CD4-positive, alpha-beta T cell treated with Interleukin-1 beta for 1 hour (primary cell): ENCODE results near the gene LRP11.
"Not testable (repeated sequence)": the region's sequence is repeated elsewhere in the genome, so short reads cannot be mapped to it uniquely, and the experiment has no call there.

Source experiments
- DNase-seq, 2 donors: peaks; one replicate each; pipeline ENCODE4 v3.0.0-alpha.2; 2020 to 2022

The LRP11 gene

DNA sequence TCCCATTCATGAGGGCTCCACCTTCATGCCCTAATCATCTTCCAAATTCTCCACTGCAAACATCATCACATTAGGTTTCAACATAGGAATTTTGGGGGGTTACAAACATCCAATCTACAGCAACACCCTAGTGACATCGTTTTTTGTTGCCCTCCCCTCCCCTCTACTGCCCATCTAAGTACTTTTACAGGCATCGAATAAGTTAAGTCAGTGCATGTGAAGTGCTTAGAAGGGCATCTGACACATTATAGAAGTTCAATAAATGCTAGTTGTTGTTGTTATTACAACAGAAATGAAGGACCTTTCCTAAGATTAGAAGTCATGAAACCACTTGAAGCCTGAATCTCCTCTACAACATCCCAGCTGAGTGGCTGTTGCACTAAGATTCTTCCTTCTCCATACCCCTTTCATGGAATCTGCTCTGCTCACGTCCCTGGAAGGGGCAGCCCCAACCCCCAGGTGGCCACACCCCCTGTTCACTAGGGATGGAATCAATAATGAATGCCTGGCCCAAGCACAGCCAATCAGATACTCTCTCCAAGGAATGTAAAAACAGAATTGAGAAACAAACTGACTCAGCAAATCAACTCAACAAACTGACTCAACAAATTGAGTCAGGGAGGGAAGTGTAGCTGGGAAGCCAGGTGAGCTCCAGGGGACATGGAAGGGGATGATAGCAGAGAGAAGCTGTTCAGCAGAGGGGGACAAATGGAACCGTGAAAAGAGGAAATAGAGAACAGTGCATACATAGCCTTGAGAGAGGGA lies 3.9 kb upstream of the LRP11 start:
- no peak for DNase-seq

DNA sequence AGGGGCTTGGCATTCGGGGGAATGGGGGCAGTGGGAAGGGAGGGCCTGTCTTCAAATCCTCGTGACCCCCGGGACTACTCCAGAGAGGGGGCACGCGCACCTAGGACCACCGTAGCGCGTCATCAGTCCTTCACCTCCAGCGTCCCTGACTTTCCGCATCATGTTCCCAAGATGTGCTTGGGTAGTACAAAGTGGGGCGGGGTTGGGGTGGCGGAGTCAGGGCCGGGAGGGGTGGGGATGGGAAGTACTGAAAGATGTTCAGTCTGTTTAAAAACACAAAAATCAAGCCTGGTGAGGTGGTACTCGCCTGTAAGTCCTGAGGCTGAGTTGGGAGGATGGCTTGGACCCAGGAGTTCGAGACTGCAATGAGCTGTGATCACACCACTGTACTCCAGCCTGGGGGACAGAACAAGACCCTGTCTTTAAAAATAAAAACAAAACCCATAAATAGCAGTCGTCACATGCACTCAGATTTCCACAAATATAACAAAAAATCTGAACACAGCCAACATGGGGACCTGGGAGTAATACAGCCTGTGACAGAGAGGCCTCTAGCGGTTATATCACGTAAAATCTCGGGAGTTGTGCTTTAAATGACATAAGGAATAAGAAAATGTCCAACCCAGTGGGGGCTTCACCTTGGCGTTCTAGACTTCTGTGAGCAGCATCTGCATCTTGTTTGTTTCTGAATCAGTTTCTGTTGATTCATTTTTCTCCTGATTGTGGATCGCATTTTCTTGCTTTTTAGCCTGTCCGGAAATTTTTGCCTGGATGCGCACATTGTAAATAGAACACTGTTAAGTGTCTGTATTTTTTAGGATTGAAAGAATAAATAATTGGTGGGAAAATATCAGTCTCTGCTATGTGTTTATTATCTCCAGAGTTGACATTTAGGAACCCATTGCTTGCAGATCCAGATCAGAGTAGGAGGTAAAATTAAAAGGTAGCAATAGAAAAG lies 698 bp upstream of the LRP11 start:
- DNase-seq = peak; percentile 23 to 60

DNA sequence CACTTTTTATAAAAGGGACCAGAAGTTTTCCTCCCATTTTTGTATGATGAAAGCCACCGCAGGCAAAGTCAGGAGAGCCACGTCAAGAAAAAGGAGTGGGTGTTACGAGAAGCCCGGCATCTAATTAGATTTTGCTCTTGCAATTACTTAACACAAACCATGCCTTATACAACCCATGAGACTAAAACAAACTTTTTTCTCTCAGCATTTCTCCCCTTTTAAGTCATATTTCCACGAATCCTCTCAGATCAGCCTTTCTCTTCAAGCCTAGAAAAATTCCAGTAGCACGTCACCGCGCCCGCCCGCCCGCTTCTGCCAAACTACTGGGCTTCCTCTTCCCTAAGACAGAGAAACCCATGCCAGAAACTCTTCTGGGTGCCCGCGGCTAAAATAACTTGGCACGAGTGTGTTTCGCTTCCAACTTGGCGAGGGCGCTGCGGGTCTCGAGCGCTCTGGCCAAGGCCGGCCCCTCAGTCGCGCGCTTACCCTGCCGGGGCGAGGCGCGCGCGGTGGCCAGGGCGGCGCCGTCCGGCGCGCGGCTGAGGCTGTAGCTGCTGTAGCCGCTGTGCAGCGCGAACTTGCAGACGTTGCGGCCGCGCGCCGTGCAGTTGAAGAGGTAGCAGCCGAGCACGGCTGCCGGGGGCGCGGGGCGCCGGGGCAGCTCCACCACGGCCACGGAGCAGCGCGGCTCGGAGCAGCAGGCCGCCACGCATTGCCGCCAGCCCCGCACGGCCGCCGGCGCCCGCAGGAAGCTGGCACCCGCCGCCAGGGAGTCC lies 1.0 kb downstream of the LRP11 start:
- peak in 1 of 2 donors; percentile 14 for DNase-seq

DNA sequence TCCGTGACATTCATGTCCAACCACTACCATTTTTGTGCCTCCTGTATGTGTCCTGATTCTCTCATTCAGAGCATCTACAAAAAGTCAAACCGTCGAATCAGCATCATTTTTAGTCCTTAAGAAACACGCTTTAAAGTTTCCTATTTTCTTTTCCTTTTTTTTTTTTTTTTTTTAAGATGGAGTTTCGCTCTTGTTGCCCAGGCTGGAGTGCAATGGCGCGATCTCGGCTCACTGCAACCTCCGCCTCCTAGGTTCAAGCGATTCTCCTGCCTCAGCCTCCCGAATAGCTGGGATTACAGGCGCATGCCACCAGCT lies 1.8 kb downstream of the LRP11 start:
- not testable (repeated sequence) for DNase-seq

DNA sequence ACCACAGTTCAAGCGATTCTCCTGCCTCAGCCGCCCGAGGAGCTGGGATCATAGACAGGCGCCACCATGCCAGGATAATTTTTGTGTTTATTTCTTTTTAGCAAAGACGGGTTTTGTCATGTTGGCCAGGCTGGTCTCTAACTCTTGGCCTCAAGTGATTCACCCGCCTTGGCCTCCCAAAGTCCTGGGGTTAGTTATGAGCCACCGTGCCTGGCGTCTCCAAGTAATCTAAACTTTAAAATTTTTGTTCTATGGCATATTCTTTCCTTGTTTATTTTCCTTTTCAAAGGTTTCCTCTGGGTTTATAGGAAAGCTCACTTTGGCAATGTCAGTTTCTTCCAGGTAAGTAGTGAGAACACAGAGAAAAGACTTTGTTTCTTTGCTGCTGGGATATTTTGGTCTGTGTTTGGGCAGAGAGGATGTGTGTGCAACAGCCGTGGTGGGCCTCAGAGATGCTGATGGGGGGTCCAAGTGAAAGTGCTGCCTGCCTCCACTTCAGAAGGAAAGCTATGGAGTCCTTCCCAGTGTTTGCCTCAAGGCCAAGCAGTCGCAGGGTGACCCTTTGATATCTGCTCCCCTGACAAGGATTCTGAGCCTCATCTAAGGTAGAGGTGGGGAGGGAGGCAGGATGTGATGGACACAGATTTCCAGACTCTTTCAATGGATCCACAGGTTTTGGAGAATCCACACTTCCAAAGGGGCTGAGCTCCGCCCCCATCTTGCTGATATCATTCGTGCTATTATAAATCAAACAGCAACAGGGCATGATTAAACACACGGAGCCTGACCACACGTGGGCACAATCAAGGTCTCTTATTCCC lies 2.3 kb downstream of the LRP11 start:
- no peak for DNase-seq

DNA sequence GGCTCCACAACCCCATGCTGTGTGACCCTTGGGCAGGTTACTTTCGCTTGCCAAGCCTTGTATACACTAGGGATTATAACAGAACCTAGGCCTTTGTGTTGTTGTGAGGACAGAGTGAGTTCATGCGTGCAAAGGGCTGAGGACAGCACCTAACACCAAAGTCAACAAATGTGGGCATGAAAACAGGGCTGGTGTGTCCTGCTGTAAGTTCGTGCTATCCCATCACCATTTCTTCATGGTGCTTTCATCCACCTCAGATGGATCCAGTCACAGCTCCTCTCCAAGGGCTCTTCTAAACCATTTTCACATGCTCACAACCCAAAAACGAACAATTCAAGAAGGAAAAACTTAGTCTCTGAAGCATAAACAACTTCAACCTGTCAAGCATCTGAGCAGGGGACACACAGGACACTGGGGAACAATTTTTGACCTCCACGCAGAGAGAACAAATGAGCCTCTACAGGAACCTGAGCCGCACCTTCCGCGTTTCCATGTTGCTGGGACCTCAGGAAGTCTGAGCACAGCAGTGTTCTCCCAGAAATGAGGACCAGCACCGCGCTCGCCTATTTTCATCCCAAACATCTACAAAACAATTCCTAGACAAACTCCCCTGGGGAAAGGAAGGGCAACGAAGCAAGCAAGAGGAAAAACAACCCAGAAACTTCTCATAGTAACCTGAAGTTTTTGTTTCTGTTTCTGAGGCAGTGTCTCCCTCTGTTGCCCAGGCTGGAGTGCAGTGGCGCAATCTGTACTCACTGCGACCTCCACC lies 3.1 kb downstream of the LRP11 start:
- DNase-seq = no peak

DNA sequence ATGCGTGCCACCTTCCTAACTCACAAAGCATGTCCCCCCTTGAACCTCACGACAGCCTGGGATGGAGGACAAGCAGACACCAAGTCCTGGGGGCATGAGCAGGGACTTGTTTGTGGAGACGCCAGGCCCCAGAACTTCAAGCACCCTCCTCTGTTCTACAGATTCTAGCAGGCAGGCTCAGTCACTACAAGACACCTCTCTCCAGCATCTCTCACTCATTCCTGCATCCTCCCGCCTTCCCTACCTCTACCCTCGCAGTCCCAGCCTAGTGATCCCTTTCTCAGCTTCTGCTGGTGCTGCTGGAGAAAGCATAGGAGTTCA lies 3.7 kb downstream of the LRP11 start:
- no peak for DNase-seq

DNA sequence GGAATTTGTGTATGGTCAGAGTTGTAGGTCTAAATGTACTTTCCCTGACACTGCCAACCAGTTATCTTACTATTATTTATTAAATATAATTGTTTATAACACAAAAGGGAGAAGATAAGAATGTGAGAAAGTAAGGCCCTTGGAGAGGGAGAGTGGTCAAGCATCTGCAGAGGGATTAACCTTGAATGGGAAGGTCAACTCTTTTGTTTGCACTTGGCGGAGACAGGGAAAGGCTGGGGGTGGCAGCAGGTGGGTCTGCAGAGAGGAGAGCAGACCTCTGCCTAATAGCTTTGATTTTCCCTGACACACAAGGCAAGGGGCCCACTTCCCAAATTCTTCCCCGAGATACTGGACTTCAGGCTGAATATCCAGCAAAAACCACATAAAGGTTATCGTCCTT lies 4.2 kb downstream of the LRP11 start:
- no peak for DNase-seq

DNA sequence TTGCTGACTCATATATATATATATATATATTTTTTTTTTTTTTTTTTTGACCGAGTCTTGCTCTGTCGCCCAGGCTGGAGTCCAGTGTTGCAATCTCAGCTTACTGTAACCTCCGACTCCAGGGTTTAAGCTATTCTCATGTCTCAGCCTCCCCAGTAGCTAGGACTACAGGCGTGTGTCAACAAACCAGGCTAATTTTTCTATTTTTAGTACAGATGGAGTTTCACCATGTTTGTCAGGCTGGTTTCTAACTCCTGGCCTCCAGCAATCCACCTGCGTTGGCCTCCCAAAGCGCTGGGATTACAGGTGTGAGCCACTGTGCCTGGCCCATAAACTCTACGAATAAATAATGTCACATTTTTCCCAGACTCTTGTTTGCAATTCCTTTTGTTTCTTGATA lies 4.8 kb downstream of the LRP11 start:
- DNase-seq = no peak

DNA sequence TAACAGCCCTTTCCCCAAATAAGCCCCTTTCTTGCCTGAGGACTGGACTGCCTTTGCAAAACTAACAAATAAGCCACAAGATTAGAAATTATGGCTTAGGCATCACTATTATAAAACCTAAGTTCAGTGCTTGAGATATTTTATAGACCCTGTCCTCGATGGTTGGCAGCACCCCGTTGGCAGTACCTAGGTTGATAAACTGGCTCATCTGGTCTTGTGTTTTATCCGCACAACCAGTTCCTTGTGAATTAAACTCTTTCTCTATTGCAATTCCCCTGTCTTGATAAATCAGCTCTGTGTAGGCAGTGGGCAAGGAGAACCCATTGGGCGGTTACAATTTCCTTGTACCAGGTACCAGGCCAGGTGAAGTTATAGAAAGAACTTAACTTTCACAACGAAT lies 6.6 kb downstream of the LRP11 start:
- no peak for DNase-seq

DNA sequence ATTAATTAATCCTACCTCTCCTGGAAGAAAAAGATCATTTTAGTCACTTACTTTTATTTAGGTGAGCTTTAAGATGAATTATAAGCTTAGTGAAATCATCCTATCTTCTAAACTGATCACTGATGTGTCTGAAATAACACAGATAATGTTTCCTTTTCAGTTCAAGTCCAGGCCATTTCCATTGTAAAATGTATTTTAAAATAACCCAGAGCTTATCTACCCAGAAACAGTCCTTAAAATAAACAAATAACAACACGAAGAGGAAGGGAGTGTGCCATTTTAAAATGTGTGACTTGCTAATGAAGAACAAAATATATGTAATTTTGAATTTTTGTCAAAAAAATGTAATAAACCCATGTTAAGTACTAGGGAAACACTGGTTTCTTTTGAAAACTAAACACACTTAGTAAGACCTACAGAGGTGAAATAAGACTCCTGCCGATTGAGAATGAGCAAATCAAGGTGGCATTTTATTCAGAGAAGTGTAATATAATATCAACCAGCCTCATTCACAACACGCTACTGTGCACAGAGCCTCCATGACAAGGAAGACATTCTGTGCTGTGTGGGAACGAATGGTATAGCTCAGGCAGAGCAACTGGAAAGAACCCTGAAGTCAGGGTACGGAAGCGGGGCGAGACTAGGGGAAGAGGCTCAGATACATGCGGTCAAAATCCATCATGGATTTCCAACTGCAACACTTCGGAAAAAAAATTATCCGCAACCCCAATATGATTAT lies 7.7 kb downstream of the LRP11 start:
- DNase-seq = no peak

DNA sequence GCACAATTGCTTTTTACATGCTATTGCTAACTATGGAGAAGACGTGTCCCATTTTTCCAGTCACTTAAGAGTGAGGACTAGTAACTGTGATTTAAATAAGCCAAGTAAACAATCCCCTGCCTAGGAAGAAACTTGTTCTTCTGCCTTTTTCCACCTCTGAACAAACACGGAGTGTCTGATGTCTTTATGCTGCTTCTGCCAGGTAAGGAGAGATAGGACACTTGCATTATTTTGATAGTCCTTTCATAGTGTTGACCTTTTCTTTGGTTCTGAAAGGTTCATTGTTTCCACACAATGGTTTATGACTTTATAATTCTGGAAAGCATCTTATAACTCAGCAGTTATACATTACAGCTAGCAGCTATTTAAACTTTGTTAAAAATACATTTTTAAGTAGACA lies 8.4 kb downstream of the LRP11 start:
- DNase-seq = no peak

DNA sequence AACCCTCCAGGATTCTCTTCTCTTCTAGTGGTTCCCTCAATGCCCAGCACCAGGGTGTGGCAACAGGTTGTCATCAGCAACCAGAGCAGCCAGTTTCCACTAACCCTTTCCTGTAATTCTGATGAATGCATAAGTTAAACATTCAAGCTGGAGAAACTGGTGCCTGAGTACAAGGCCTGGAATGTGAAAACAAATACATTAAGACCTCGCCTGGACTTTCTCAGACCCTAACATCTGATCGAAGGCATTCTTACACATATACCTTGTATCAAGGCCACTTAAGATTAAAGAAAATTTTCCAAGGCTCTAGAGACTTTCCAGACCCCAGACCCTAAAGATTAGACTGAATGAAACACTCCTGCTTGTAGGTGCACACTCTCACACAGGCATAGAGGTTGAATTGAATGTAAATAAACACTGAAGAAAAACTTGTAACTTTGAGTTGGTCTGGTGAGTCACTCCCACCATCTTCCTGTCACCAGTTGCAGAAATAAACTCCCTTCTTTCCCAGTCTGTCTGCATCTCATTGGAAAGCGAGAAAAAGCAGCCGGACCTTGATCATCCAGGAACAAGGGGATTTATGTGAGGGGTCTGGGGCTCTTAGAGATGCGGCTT lies 9.0 kb downstream of the LRP11 start:
- DNase-seq = no peak

DNA sequence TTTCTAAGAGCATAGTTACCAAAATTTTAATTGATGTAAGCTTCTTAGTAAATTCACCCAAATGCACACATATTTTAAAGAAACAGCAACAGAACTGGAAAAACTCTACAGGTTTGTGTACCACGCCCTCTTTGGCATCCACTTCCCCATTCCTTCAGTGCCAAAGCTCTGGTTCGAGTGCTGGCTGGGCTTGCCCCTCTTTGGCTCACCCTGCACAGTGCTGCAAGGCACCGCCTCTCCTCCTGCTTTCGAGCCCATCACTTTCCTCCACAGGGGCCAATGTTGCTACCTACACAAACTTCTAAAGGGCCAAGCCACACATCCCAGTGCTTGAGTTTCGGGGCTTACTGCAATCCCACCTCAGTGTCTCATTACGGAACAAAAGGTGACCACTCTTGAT lies 9.6 kb downstream of the LRP11 start:
- DNase-seq = no peak

DNA sequence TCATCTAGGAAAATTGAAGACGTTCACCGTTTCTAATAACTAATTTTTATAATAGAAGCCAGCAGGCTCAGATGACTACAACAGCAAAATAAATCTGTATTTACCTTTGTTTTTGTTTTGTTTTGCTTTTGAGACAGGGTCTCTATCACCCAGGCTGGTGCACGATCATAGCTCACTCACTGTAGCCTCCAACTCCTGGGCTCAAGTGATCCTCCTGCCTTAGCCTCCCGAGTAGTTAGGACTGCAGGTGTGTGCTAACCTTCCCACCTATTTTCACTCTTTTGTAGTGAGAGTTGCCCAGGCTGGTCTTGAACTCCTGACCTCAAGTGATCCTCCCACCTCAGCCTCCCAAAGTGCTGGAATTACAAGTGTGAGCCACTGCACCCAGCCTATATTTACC lies 10.1 kb downstream of the LRP11 start:
- not testable (repeated sequence) for DNase-seq

DNA sequence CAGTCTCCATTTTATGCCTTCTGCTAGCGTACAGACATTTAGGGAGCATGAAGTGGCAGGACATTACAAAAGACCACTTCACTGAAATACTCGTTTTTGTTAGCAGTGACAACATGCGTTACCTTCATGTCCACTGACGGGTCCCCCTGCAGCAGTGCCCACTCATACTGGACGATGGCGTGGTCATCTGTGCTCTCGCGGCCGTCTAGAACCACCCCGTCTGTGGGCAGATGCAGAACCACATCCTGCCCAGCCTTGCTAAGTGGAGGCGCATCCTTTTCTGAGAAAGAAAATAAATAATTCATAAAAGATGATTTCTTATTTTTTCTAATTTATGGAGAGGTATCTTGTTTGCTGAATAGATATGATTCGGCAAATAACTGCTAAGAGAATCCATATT lies 11.3 kb downstream of the LRP11 start:
- DNase-seq = no peak

DNA sequence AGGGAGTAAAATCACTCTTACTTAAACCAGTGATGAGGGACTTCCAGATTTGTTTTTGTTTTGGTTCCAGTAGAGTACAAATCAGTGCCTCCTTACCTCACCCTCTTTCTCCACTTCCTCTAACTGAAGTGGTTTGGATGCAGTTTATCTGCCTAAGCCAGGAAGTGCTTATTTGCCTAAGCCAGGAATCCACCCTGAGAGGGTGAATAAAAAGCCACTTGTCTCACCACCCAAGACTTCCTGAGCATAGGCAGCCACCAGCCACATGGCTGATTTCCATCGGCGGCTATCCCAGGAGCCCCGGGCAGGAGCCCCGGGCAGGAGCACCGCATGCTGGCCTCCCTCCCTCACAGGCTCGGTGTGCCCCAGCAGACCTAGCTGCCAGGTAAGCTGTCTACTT lies 12.0 kb downstream of the LRP11 start:
- DNase-seq = peak in 1 of 2 donors; percentile 9

DNA sequence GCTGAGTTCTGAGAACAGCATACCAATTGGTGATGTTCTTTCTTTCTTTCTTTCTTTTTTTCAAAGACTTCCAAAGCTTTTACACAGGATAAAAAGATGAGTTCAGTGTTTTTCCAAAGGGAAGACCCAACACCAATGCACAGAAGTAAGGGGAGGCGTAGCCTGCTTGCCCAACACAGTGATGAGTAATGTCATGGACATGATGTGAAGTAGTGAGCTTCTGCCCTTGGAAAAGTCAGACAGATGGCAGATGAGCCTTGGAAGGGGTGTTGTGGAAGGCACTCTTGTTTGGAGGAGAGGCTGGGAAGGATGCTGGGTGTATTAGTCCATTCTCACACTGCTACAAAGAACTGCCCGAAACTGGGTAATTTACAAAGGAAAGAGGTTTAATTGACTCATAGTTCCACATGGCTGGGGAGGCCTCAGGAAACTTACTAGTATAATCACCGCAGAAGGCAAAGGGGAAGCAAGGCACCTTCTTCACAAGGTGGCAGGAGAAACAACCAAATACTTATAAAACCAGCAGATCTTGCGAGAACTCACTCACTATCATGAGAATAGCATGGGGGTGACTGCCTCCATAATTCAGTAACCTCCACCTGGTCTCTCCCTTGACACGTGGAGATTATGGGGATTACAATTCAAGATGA lies 12.6 kb downstream of the LRP11 start:
- no peak for DNase-seq

DNA sequence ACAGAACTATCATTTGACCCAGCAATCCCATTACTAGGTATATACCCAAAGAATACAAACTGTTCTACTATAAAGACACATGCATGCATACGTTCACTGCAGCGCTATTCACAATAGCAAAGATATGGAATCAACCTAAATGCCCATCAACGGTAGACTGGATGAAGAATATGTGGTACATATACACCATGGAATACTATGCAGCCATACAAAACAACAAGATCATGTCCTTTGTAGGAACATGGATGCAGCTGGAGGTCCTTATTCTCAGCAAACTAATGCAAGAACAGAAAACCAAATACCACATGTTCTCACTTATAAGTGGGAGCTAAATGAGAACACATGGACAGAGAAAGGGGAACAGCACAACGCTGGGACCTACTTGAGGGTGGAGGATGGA lies 15.8 kb downstream of the LRP11 start:
- DNase-seq = not testable (repeated sequence)

DNA sequence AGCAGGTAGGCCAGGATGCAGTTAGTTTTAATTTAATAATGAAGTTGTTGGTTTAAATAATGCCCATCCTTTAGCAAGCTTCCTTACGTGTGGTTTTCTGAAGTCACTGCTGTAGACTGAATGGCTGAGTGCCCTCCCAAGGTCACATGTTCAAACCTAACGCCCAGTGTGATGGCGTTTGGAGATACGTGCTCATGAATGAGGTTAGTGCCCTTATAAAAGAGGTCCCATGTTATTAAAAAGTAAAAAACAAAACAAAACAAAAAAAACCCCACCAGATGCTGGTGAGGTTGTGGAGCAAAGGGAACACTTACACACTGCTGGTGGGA lies 16.3 kb downstream of the LRP11 start:
- DNase-seq = no peak
